NCI-H187 (cell line): ENCODE data around the gene ATG2A.

ENCODE experiments used
- DNase-seq, 2 experiments: peaks; one replicate each; lab custom pipeline; 2025; lab: John Stamatoyannopoulos, UW

ATG2A gene

DNA sequence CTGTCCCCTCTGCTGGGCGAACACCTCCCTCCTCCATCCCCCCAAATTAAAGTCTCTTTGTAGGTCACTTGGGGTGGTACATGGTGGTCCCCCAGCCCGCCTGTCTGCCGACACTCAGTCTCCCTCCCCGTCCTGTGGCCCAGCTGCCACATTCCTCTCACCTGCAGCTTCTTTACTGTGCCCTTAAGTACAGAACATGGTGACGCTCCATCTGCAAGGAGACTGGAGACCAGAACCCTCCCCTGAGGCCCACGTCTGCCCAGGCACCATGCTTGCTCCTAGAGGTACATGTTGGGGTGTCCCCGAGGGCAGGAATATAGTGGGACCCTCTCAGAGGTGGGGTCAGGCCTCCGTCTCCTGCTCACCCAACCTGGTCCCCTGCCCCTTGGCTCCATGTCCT lies 33.0 kb downstream of the ATG2A start:
- no peak for DNase-seq

DNA sequence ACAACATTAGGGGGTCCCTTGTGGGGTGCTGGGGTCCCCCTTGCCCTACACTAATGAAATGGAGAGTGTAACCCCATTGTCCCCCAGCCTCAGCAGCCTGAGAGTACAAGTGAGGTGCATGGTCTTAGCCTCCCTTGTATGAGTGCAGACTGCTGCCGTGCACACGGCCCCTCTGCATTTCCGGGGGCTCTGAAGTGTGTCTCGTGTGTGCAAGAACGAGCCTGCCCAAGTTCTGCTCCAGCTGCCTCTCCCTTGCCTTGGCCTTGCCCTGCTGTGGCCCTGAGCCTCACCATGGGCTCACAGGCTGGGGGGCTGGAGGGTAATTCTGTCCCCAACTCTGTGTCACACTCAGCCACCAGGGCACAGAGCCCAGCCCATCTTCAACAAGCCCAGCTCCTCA lies 33.4 kb downstream of the ATG2A start:
- no peak for DNase-seq

GRCh38 chr11:64882243-64882642 lies 34.8 kb downstream of the ATG2A start:
- no peak for DNase-seq

DNA sequence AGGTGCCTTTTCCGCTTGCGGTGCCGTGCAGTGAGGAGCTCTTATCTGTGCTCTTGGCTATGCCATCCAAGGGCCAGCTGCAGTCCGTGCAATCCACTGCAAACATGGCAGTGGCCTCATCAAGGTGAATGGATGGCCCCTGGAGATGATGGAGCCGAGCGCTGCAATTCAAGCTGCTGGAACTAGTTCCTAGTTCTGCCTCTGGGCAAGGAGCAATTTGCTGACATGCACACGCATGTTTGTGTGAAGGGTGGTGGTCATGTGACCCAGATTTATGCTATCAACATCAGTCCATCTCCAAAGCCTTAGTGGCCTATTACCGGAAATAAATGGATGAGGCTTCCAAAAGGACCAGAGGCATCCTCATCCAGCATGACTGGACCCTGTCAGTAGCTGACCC lies 35.5 kb downstream of the ATG2A start:
- DNase-seq = peak in 1 of 2 experiments; percentile 53

- DNase-seq = no peak
Measured at GRCh38 chr11:64880240-64881001, 36.6 kb downstream of the ATG2A start.

DNA sequence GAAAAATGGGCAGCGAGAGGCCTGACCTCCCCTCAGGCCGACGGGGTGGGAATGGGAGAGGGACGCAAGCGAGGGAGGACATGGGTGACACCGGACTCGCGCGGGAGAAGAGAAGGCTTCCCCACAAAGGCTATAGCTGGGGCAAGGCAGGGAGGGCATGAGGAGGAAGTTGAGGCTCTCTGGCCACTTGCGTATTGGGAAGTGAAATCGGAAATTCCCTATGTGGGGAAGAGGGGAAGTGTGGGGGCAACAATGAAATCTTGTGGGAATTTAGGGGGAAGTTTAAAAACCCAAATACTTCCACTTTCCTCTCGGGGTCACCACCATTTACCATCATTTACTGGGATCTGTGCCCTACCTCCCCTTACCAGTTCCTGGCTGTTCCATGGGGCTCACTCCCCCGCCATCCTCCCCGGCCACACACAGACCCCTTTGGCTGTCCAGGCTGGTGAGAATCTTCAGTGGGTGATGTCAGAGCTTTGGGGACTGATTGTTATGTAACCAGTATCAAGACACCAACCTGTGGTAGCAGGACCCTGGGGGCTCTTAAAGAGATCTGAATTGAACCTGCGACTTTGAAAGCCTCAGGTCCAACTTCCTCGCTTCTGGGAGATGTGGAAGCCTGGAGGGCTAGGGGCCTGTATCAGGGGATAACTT lies 37.6 kb downstream of the ATG2A start:
- DNase-seq = no peak

DNA sequence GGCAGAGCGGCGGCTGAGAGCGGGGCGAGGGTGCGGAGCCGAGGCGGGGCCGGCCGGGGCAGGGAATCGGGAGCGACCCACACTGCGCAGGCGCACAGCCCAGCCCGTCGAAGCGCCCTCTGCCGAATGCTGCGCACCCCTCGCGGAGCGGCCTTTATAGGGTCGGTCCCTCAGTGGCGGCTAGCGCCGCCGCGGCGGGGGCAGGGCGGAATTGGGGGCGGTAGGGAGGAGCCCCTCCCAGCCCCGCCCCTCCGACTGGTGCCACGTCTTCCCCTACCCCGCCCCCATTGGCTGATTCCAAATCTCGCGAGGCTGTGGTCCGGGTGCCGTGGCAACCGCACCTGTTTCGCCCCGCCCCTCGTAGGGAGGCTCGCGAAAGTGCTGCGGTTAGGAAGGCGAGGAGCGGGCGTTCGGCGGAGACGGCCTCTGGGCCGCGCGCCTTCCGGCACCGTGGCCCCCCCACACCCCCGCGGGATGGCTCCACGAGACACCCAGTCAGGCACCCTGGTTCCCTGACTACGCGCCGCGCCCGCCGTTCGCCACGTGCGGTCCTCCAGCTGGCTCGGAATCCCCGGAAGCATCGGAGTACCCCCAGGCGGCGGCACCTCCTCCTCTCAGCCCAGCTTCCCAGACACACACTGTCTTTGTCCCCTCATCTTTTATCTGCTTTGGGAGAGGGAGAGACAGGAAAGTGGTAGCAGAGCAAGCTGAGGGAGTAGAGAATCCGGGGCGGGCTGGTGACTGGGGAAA lies 38.3 kb downstream of the ATG2A start, which contains the start of gene EHD1:
Gene EHD1, minus strand, starts transcription at position 128 of the 750 bp plus-strand sequence. CDS start 157 bp downstream, outside the sequence.
- peak; percentile 98 for DNase-seq

DNA sequence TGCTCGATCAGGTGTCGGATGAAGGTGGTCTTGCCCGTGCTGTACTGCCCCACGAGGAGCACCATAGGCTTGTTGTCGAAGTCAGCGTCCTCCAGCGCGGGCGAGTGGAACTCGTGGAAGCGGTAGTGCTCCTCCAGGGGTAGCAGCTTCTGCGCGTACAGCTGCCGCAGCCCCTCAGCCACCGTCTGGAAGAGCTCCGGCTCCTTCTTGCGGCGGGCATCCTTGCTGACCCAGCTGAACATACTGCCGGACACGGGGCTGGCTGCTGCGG lies 38.9 kb downstream of the ATG2A start:
- peak in 1 of 2 experiments; percentile 69 for DNase-seq

GRCh38 chr11:64877390-64878222 lies 39.4 kb downstream of the ATG2A start:
- DNase-seq = no peak

DNA sequence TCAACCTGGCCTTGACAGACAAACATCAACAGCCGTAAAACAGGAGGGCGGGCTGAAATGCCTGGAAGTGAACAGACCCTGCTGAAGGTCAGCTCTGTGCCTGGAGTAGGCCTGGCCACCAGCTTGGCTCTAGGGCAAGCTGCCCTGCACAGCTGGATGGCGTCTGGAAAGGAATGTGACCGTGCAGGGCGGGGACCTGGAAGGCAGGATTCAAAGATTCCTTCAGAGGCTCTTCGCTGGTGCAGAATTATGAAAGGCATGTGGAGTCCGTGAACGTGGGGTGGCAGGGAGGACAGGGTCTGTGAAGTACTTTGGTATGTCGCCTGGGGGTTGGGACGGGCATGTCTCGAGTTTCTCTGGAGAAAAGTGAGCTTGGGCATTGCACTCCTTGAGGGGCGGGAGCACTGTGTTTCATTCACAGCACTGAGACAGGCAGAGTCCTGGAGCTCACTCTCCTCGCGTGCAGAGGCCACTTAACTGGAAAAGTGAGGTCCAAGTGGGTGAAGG lies 40.1 kb downstream of the ATG2A start:
- DNase-seq = no peak

DNA sequence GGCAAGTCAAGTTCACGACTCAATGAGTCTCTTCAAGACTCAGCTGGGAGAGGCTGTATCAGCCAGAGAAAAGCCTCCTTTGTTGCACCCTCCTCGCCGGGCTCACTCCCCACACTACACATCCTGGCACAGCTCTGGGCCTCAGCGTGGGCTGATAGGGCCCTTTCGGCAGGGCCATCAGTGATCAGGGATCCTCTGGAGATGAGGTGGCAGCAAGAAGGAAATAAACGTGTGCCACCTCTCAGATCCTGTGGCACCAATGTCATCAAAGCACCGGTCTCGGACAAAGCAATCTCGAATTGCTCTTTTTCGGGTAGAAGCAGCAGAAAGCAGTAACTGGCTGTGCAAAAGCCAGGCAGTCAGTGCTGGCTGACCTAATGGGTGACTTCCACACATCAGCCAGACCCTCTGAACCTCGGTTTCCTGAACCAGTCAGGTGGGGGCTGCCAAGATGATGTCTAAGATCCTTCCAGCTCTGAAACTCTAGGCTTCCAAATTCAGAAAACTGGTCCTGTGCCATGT lies 40.7 kb downstream of the ATG2A start:
- no peak for DNase-seq

GRCh38 chr11:64875369-64876228 lies 41.4 kb downstream of the ATG2A start:
- DNase-seq = no peak

DNA sequence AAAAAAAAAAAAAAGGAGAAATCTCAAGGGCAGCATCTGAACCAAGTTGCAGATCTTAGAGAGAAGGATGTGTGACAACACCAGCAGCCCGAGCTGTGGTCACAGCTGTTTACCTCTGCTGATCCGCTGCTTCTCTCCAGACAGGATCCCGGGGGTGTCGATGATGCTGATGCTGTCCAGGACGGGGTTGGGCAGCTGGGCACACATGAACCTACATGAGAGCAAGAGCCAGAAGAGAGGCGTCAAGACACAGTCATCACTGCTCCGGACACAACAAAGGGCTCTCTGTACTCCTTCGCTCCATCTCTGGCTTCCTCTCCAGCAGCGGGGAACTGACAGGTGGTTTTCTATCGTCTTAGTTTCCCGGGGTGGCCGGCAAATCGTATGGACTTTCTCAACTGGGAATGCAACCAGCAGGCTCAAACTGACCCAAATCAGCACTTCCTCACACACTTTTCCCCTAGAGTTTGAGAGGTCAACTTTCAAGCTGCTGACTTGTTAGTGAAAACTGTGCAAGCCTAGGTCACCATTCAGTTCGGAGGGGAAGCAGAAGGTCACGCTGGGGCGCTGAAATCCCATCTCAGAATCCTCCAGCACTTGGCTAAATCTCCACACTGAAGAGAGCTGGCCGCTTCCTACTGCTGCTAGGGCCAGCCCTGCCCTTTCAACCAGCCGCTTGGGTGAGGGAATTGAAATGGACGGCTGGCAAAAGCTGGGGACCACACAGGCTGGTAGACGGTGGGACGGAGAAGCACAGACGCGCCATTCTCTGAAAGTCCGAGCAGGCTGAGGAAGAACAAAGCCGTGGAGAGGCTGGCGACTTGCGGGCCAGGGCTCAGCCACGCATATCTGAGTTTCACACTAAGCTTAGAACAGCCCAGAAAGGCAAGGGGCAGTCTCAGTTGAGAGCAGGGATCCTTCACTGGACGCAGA lies 42.4 kb downstream of the ATG2A start:
- no peak for DNase-seq

GRCh38 chr11:64872790-64873488 lies 44.1 kb downstream of the ATG2A start:
- DNase-seq = no peak

- DNase-seq = no peak
Measured at GRCh38 chr11:64871492-64871891, 45.5 kb downstream of the ATG2A start.

DNA sequence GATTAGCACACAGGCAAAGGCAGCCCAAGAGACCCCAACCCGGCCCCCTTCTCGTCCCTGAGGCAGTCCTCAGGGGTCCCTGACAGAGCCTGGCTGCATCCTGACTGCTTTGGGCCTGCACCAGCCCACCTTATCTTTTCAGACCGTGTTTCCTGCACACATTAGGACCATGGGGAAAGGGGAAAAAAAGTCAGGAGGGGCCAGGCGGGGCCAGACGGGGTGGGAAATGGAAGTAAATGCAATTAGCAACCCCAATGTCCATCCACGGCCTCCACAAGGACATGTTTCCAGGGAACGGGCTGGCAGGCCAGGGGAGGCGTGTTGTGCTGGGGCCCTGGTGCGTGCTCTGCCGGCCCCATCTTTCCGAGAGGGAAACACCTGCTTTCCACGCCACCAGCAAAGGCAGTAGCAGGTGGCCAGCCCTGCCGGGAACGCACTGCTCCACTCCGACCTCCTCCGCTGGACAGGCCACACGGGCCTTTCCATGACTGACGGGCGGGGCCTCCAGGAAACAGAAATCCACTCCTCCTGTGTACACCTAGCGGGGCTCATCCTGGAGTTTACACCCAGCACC lies 46.0 kb downstream of the ATG2A start:
- no peak for DNase-seq

DNA sequence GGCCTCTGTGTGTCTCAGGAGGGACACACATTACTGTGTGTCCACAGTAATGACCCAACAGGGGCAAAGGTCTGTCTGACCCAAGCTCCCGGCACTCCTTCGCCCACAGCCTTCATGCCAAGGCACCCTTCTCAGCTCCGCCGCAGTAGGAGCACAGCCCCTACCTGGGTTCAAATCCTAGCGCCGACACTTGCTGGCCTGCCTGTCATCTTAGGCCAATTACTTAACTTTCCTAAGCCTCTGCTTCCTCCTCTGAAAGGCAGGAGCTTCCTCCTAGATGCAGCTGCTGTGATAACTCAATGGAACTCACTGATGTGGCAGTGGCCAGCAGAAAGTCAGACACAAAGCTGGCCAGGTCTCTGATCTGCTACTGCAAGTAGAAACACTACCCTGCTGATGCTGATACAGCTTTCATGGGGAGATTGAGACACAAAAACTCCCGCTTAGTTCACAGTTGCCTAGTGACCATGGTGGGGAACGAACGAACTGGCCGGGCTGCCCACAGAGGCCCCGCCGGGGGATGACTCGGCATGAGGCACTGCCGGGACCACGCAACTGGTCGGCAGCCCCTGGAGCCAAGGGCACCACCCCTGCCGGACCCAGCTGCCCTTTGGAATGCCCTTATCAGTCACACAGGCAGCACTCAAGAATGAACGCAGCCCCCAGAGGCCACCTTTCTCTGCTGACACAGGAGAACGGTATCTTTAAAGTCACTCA lies 46.7 kb downstream of the ATG2A start:
- DNase-seq = no peak
